Measurements from ENCODE around the gene MYOD1.

Gene MYOD1

GRCh38 chr11:17760102-17761029 lies 41.0 kb downstream of the MYOD1 start:
- H3K27me3 Mint-ChIP-seq (ENCODE audit: low read depth): no peaks in the 10 kb centered on the region
- DNase-seq (ENCODE audit: low spot score): peak; percentile 7
- H3K9me3 Mint-ChIP-seq: no peaks in the 10 kb centered on the region
- no peaks in the 10 kb centered on the region for H3K36me3 Mint-ChIP-seq (ENCODE audit: low read depth)
- H3K4me1 Mint-ChIP-seq (ENCODE audit: low read depth): no peaks in the 10 kb centered on the region
- no peak overlapping the region for H3K4me3 Mint-ChIP-seq
- no peak overlapping the region for H3K27ac Mint-ChIP-seq

- Mint-ChIP-seq H3K27ac (no peak overlapping the region), H3K27me3 (ENCODE audit: low read depth) (no peaks in the 10 kb centered on the region), H3K4me3 (no peak overlapping the region), H3K36me3 (ENCODE audit: low read depth) (no peaks in the 10 kb centered on the region), H3K4me1 (ENCODE audit: low read depth) (no peaks in the 10 kb centered on the region), H3K9me3 (no peaks in the 10 kb centered on the region)
- no peak for DNase-seq (ENCODE audit: low spot score)
Observed at GRCh38 chr11:17762309-17762974, 43.1 kb downstream of the MYOD1 start.

- Mint-ChIP-seq H3K9me3 (no peaks in the 10 kb centered on the region), H3K27me3 (ENCODE audit: low read depth) (no peaks in the 10 kb centered on the region), H3K36me3 (ENCODE audit: low read depth) (no peaks in the 10 kb centered on the region), H3K27ac (no peak overlapping the region), H3K4me1 (ENCODE audit: low read depth) (no peaks in the 10 kb centered on the region), H3K4me3 (no peak overlapping the region)
- DNase-seq (ENCODE audit: low spot score): no peak
Observed at GRCh38 chr11:17763244-17763643, 43.9 kb downstream of the MYOD1 start.

- no peak for DNase-seq (ENCODE audit: low spot score)
- Mint-ChIP-seq H3K9me3 (no peaks in the 10 kb centered on the region), H3K27ac (no peak overlapping the region), H3K4me3 (no peak overlapping the region), H3K4me1 (ENCODE audit: low read depth) (no peaks in the 10 kb centered on the region), H3K36me3 (ENCODE audit: low read depth) (no peaks in the 10 kb centered on the region), H3K27me3 (ENCODE audit: low read depth) (no peaks in the 10 kb centered on the region)
Observed at GRCh38 chr11:17763703-17764102, 44.3 kb downstream of the MYOD1 start.

GRCh38 chr11:17764446-17765218 lies 45.3 kb downstream of the MYOD1 start:
- Mint-ChIP-seq H3K27ac (no peak overlapping the region), H3K4me3 (no peak overlapping the region), H3K36me3 (ENCODE audit: low read depth) (no peaks in the 10 kb centered on the region), H3K27me3 (ENCODE audit: low read depth) (no peaks in the 10 kb centered on the region), H3K9me3 (no peaks in the 10 kb centered on the region), H3K4me1 (ENCODE audit: low read depth) (no peaks in the 10 kb centered on the region)
- DNase-seq (ENCODE audit: low spot score): no peak

- H3K4me3 Mint-ChIP-seq: no peak overlapping the region
- no peaks in the 10 kb centered on the region for H3K9me3 Mint-ChIP-seq
- H3K27me3 Mint-ChIP-seq (ENCODE audit: low read depth): no peaks in the 10 kb centered on the region
- no peaks in the 10 kb centered on the region for H3K4me1 Mint-ChIP-seq (ENCODE audit: low read depth)
- no peak overlapping the region for H3K27ac Mint-ChIP-seq
- no peaks in the 10 kb centered on the region for H3K36me3 Mint-ChIP-seq (ENCODE audit: low read depth)
- no peak for DNase-seq (ENCODE audit: low spot score)
Observed at GRCh38 chr11:17765356-17766072, 46.1 kb downstream of the MYOD1 start.

GRCh38 chr11:17766073-17766359 lies 46.6 kb downstream of the MYOD1 start:
- Mint-ChIP-seq H3K4me1 (ENCODE audit: low read depth) (no peaks in the 10 kb centered on the region), H3K27me3 (ENCODE audit: low read depth) (no peaks in the 10 kb centered on the region), H3K4me3 (no peak overlapping the region), H3K36me3 (ENCODE audit: low read depth) (no peaks in the 10 kb centered on the region), H3K9me3 (no peaks in the 10 kb centered on the region), H3K27ac (no peak overlapping the region)
- no peak for DNase-seq (ENCODE audit: low spot score)

GRCh38 chr11:17766590-17766989 lies 47.2 kb downstream of the MYOD1 start:
- no peaks in the 10 kb centered on the region for H3K9me3 Mint-ChIP-seq
- no peak for DNase-seq (ENCODE audit: low spot score)
- no peaks in the 10 kb centered on the region for H3K4me1 Mint-ChIP-seq (ENCODE audit: low read depth)
- no peaks in the 10 kb centered on the region for H3K36me3 Mint-ChIP-seq (ENCODE audit: low read depth)
- no peak overlapping the region for H3K27ac Mint-ChIP-seq
- H3K27me3 Mint-ChIP-seq (ENCODE audit: low read depth): no peaks in the 10 kb centered on the region
- no peak overlapping the region for H3K4me3 Mint-ChIP-seq

- no peaks in the 10 kb centered on the region for H3K9me3 Mint-ChIP-seq
- no peak overlapping the region for H3K4me3 Mint-ChIP-seq
- no peaks in the 10 kb centered on the region for H3K4me1 Mint-ChIP-seq (ENCODE audit: low read depth)
- no peak for DNase-seq (ENCODE audit: low spot score)
- no peaks in the 10 kb centered on the region for H3K27me3 Mint-ChIP-seq (ENCODE audit: low read depth)
- no peak overlapping the region for H3K27ac Mint-ChIP-seq
- no peaks in the 10 kb centered on the region for H3K36me3 Mint-ChIP-seq (ENCODE audit: low read depth)
Observed at GRCh38 chr11:17767301-17767885, 48.0 kb downstream of the MYOD1 start.

GRCh38 chr11:17767914-17768313 lies 48.5 kb downstream of the MYOD1 start:
- Mint-ChIP-seq H3K4me3 (no peak overlapping the region), H3K4me1 (ENCODE audit: low read depth) (no peaks in the 10 kb centered on the region), H3K9me3 (no peaks in the 10 kb centered on the region), H3K27me3 (ENCODE audit: low read depth) (no peaks in the 10 kb centered on the region), H3K27ac (no peak overlapping the region), H3K36me3 (ENCODE audit: low read depth) (no peaks in the 10 kb centered on the region)
- DNase-seq (ENCODE audit: low spot score): no peak

- Mint-ChIP-seq H3K9me3 (no peaks in the 10 kb centered on the region), H3K4me1 (ENCODE audit: low read depth) (no peaks in the 10 kb centered on the region), H3K27me3 (ENCODE audit: low read depth) (no peaks in the 10 kb centered on the region), H3K36me3 (ENCODE audit: low read depth) (no peaks in the 10 kb centered on the region), H3K4me3 (no peak overlapping the region), H3K27ac (no peak overlapping the region)
- no peak for DNase-seq (ENCODE audit: low spot score)
Observed at GRCh38 chr11:17768547-17768946, 49.2 kb downstream of the MYOD1 start.

- no peaks in the 10 kb centered on the region for H3K27me3 Mint-ChIP-seq (ENCODE audit: low read depth)
Observed at GRCh38 chr11:17769218-17769617, 49.8 kb downstream of the MYOD1 start.

GRCh38 chr11:17770048-17770652 lies 50.8 kb downstream of the MYOD1 start:
- no peak overlapping the region for H3K27ac Mint-ChIP-seq
- no peak for DNase-seq (ENCODE audit: low spot score)
- no peaks in the 10 kb centered on the region for H3K27me3 Mint-ChIP-seq (ENCODE audit: low read depth)
- H3K4me3 Mint-ChIP-seq: no peak overlapping the region
- H3K36me3 Mint-ChIP-seq (ENCODE audit: low read depth): no peaks in the 10 kb centered on the region
- no peaks in the 10 kb centered on the region for H3K4me1 Mint-ChIP-seq (ENCODE audit: low read depth)
- no peaks in the 10 kb centered on the region for H3K9me3 Mint-ChIP-seq

More at GRCh38 chr11:17769218-17769617, 49.8 kb downstream of the MYOD1 start:
- H3K9me3 Mint-ChIP-seq: no peaks in the 10 kb centered on the region
- no peaks in the 10 kb centered on the region for H3K36me3 Mint-ChIP-seq (ENCODE audit: low read depth)
- no peaks in the 10 kb centered on the region for H3K4me1 Mint-ChIP-seq (ENCODE audit: low read depth)
- DNase-seq (ENCODE audit: low spot score): no peak
- H3K27ac Mint-ChIP-seq: no peak overlapping the region
- no peak overlapping the region for H3K4me3 Mint-ChIP-seq
